ENCODE results near the gene TSPYL2. TPM values are rescaled to one million over a fixed set of nuclear protein-coding genes. Genes with fewer than 3 reads are reported as not detected.

The TSPYL2 gene
- 10 to 100 TPM; 20.0 to 29.3 TPM for polyA plus RNA-seq

DNA sequence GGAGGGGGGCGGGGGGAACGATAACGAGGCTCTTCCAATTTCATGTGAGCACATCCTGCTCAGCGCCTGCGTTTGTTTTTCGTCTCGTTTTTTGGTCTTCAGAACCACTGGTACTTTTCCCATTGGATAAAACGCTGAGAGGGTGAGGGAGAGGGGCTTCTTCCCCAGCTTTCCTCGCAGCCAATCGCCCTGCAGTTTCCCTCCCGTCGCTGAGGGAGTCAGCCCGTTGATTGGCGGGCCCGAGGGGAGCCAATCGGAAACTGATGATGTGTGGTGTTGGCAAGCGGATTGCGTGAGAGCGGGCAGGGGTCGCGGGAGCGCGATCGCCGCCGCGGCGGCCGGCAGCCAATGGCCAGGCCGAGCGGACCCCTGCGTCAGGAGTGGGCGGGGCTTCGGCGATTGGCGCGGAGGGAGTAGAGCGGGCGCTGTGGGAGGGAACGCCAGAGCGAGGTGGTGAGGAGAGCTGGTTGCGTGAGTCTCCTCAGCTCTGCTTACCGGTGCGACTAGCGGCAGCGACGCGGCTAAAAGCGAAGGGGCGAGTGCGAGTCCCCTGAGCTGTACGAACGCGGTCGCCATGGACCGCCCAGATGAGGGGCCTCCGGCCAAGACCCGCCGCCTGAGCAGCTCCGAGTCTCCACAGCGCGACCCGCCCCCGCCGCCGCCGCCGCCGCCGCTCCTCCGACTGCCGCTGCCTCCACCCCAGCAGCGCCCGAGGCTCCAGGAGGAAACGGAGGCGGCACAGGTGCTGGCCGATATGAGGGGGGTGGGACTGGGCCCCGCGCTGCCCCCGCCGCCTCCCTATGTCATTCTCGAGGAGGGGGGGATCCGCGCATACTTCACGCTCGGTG, at the start of gene TSPYL2:
Gene TSPYL2, plus strand, starts transcription at position 443 of the 848 bp plus-strand sequence. Its CDS starts 132 bp downstream, at position 575.
- Histone ChIP-seq H3K4me3 (ENCODE audit: low read depth in 1 of 2, low read length in 2 of 2) (peak within 1 kb of the TSS; percentile 54 to 60), H3K36me3 (ENCODE audit: control insufficient read depth in 2 of 2, insufficient read depth in 2 of 2, low read length in 1 of 2) (no peaks in the 10 kb centered on the region), H3K9me3 (ENCODE audit: control insufficient read depth in 2 of 2, insufficient read depth in 1 of 2, low read depth in 1 of 2, low read length in 1 of 2) (no peaks in the 10 kb centered on the region), H3K27me3 (ENCODE audit: control insufficient read depth in 1 of 2, insufficient read depth in 2 of 2, low read length in 2 of 2) (no peaks in the 10 kb centered on the region), H3K27ac (ENCODE audit: low read depth in 2 of 2, low read length in 1 of 2) (peak within 1 kb of the TSS; percentile 84 to 89), H3K4me1 (ENCODE audit: control insufficient read depth in 2 of 2, insufficient read depth in 2 of 2, low read length in 1 of 2) (no peaks in the 10 kb centered on the region)
- WGBS, 2 donors: 1 to 46% methylated on average over 56 to 86 of the region's 86 CpGs

DNA sequence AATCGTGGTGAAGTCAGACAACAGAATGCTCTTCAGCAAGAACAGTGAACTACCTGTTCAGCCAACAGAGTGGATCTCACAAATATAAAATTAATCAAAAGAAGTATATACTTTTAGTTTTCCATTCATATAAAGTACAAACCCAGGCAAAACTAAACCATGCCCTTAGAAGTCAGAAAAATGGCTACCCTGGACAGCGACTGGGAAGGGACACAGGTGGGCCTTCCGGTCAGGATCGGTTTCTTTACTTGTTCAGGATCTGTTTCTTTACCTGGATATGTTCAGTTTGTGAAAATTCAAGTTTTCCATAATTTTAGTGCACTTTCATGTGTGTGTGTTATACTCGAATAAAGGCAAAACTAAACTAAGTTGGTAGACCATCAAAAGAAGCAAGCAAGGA, 46.0 kb upstream of the TSPYL2 start:
- 65 to 72% methylated on average over 5 of the region's 5 CpGs for WGBS, 2 donors
- H3K9me3 ChIP-seq (ENCODE audit: control insufficient read depth in 2 of 2, insufficient read depth in 1 of 2, low read depth in 1 of 2, low read length in 1 of 2): no peaks in the 10 kb centered on the region
- H3K27ac ChIP-seq (ENCODE audit: low read depth in 2 of 2, low read length in 1 of 2): no peak overlapping the region
- no peaks in the 10 kb centered on the region for H3K36me3 ChIP-seq (ENCODE audit: control insufficient read depth in 2 of 2, insufficient read depth in 2 of 2, low read length in 1 of 2)
- no peaks in the 10 kb centered on the region for H3K4me1 ChIP-seq (ENCODE audit: control insufficient read depth in 2 of 2, insufficient read depth in 2 of 2, low read length in 1 of 2)
- no peak overlapping the region for H3K4me3 ChIP-seq (ENCODE audit: low read depth in 1 of 2, low read length in 2 of 2)
- no peaks in the 10 kb centered on the region for H3K27me3 ChIP-seq (ENCODE audit: control insufficient read depth in 1 of 2, insufficient read depth in 2 of 2, low read length in 2 of 2)

DNA sequence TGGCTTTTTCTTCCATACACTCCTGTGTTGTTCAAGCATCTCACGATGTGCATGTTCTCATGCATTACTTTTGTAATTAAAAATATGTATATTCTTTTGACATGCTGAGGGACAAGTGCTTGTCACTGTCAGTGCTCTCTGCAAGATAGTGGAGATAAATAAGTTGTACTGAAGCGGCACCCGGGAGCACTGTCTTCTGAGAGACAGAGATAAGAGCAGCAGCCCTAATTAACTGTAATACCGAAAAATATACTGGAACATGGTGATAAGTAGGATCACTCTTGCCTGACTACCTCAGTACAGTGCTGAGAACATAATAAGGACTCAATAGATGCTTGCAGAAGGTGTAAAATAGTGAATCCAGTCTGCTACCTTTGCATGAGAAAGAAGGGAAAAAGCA, 42.9 kb upstream of the TSPYL2 start:
- H3K4me1 ChIP-seq (ENCODE audit: control insufficient read depth in 2 of 2, insufficient read depth in 2 of 2, low read length in 1 of 2): no peaks in the 10 kb centered on the region
- H3K36me3 ChIP-seq (ENCODE audit: control insufficient read depth in 2 of 2, insufficient read depth in 2 of 2, low read length in 1 of 2): no peaks in the 10 kb centered on the region
- WGBS, 2 donors: 64 to 79% methylated on average over 4 of the region's 4 CpGs
- H3K9me3 ChIP-seq (ENCODE audit: control insufficient read depth in 2 of 2, insufficient read depth in 1 of 2, low read depth in 1 of 2, low read length in 1 of 2): no peaks in the 10 kb centered on the region
- no peak overlapping the region for H3K27ac ChIP-seq (ENCODE audit: low read depth in 2 of 2, low read length in 1 of 2)
- H3K27me3 ChIP-seq (ENCODE audit: control insufficient read depth in 1 of 2, insufficient read depth in 2 of 2, low read length in 2 of 2): no peaks in the 10 kb centered on the region
- H3K4me3 ChIP-seq (ENCODE audit: low read depth in 1 of 2, low read length in 2 of 2): no peak overlapping the region

DNA sequence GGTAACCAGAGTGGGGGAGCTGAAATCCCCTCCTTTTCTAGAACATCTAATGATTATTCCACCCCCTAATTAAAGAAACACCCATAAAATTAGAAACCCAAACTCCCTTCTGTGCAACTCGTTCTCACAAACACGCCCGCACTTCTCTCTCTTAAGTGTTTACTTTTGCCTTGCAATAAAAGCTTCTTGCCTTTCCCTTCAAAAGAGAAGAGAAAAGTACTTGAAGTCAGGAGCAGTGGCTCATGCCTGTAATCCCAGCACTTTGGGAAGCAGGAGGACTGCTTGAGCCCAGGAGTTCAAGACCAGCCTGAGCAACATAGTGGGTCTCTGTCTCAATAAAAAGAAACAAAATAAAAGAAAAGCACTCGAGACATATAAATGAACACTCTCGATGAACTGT, 37.2 kb upstream of the TSPYL2 start:
- Histone ChIP-seq H3K27ac (ENCODE audit: low read depth in 2 of 2, low read length in 1 of 2) (no peak overlapping the region), H3K4me1 (ENCODE audit: control insufficient read depth in 2 of 2, insufficient read depth in 2 of 2, low read length in 1 of 2) (no peaks in the 10 kb centered on the region), H3K4me3 (ENCODE audit: low read depth in 1 of 2, low read length in 2 of 2) (no peak overlapping the region), H3K27me3 (ENCODE audit: control insufficient read depth in 1 of 2, insufficient read depth in 2 of 2, low read length in 2 of 2) (no peaks in the 10 kb centered on the region), H3K36me3 (ENCODE audit: control insufficient read depth in 2 of 2, insufficient read depth in 2 of 2, low read length in 1 of 2) (no peaks in the 10 kb centered on the region), H3K9me3 (ENCODE audit: control insufficient read depth in 2 of 2, insufficient read depth in 1 of 2, low read depth in 1 of 2, low read length in 1 of 2) (no peaks in the 10 kb centered on the region)
- 67 to 80% methylated on average over 5 of the region's 5 CpGs for WGBS, 2 donors

DNA sequence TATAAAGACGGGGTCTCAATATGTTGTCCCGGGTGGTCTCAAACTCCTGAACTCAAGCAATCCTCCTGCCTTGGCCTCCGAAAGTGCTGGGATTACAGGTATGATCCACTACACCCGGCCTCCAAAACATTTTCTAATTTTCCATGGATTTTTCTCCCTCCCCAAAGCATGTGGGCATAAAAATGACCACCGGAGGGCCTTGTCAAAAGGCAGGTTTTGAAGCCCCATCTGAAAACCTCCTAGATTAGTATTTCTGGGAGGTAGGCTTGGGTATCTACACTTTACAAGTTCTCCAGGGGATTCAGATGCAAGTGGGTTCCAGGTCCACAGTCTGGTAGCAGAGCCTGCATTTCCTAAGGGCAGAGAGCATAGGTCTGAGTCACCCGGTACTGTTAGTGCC, 34.9 kb upstream of the TSPYL2 start:
- WGBS, 2 donors: 85 to 91% methylated on average over 6 of the region's 6 CpGs
- Histone ChIP-seq H3K4me1 (ENCODE audit: control insufficient read depth in 2 of 2, insufficient read depth in 2 of 2, low read length in 1 of 2) (no peaks in the 10 kb centered on the region), H3K27me3 (ENCODE audit: control insufficient read depth in 1 of 2, insufficient read depth in 2 of 2, low read length in 2 of 2) (no peaks in the 10 kb centered on the region), H3K9me3 (ENCODE audit: control insufficient read depth in 2 of 2, insufficient read depth in 1 of 2, low read depth in 1 of 2, low read length in 1 of 2) (no peaks in the 10 kb centered on the region), H3K27ac (ENCODE audit: low read depth in 2 of 2, low read length in 1 of 2) (no peak overlapping the region), H3K4me3 (ENCODE audit: low read depth in 1 of 2, low read length in 2 of 2) (no peak overlapping the region), H3K36me3 (ENCODE audit: control insufficient read depth in 2 of 2, insufficient read depth in 2 of 2, low read length in 1 of 2) (no peaks in the 10 kb centered on the region)

DNA sequence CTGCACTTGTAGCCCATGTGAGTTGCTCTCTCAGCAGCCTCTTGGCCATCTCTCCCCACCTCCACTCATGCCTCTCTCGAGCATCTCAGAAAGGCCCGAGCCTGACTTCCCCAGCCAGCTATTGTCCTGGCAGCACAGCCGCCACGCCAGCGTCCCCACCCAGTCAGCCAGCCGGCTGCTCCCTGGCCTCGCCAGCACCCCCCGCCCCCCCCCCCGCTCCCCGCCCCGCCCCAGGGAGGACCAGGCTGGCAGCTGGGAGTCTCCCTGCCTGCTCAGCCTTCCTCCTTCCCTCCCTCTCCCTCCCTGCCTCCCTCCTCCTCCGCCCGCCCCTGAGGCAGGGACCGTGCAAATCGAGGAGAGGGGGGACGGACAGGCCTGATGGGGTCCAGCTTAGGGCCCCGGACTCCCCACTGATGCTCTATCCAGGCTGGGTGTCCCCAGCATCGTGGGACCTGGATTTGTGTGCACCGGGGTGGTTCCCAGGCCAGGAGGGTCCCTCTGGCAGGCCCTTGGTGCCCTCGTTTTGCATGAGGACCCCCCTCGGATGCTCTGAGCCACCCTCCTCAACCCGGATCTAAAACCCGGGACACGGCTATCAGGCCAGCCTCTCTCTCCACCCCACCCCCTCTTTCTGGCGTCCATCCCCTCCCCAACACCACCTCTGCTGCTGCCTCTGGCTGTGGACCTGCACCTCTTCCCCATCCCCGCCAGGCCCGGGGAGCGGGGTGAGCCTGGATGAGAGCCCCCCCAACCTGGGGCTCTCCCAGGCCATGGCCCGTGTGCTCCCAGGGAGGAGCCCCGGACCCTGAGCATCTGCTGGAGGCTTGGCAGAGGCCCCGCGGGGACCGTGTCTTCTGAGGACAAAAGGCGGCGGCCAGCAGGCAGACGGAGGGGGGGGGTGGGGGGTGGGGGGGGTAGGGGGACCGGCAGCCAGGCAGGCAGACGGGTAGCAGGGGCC, 33.7 kb upstream of the TSPYL2 start, which contains the start of gene GPR173:
Gene GPR173, plus strand, starts transcription at position 621 of the 958 bp plus-strand sequence. CDS start 27,833 bp downstream, outside the sequence.
- peak within 1 kb of the TSS in 1 of 2 donors; percentile 5 for H3K27ac ChIP-seq (ENCODE audit: low read depth in 2 of 2, low read length in 1 of 2)
- WGBS, 2 donors: 3 to 21% methylated on average over 24 to 32 of the region's 38 CpGs
- peak within 1 kb of the TSS; percentile 5 to 33 for H3K4me3 ChIP-seq (ENCODE audit: low read depth in 1 of 2, low read length in 2 of 2)
- H3K4me1 ChIP-seq (ENCODE audit: control insufficient read depth in 2 of 2, insufficient read depth in 2 of 2, low read length in 1 of 2): no peaks in the 10 kb centered on the region
- H3K27me3 ChIP-seq (ENCODE audit: control insufficient read depth in 1 of 2, insufficient read depth in 2 of 2, low read length in 2 of 2): no peaks in the 10 kb centered on the region
- no peaks in the 10 kb centered on the region for H3K9me3 ChIP-seq (ENCODE audit: control insufficient read depth in 2 of 2, insufficient read depth in 1 of 2, low read depth in 1 of 2, low read length in 1 of 2)
- no peaks in the 10 kb centered on the region for H3K36me3 ChIP-seq (ENCODE audit: control insufficient read depth in 2 of 2, insufficient read depth in 2 of 2, low read length in 1 of 2)

DNA sequence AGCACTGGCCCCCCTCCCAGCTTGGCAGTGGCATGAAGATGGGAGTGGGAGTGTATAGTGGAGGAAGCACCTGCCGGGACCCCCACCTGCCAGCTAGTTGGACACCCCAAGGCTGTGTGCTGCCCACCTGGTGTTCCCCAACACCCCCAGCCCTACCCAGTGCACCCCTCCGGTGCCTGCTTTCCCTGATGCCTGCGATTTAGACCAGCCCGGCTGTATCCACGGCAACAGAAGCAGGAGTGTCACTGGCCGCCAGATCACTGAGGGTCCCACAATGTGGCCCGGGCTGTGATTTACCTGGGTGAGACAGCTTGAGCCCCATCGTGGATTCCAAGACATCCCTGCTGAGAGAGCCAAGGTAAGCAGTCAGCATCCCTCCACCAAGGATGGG, 33.0 kb upstream of the TSPYL2 start:
- no peaks in the 10 kb centered on the region for H3K27me3 ChIP-seq (ENCODE audit: control insufficient read depth in 1 of 2, insufficient read depth in 2 of 2, low read length in 2 of 2)
- WGBS, 2 donors: 19 to 38% methylated on average over 7 to 8 of the region's 8 CpGs

DNA sequence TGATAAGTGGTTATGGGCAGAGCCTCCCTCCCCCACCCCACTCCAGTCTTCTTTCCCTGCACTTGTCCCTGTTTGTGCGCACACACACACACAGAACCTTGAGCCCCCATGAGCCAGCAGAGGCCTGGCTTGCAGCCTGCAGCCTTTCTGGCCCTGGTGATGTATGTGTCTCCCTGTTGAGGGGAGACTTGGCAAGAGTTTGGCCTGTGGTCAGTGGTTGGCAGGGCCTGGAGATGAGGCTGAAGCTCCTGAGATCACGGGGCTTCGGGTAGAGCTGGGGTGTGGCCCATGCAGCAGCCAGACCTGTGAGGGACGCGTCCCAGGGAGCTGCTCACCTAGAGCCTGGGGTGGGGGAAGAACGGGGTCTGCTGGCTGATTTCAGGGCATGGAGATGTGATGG, 31.3 kb upstream of the TSPYL2 start:
- Histone ChIP-seq H3K27me3 (ENCODE audit: control insufficient read depth in 1 of 2, insufficient read depth in 2 of 2, low read length in 2 of 2) (no peaks in the 10 kb centered on the region), H3K27ac (ENCODE audit: low read depth in 2 of 2, low read length in 1 of 2) (no peak overlapping the region), H3K36me3 (ENCODE audit: control insufficient read depth in 2 of 2, insufficient read depth in 2 of 2, low read length in 1 of 2) (no peaks in the 10 kb centered on the region), H3K4me1 (ENCODE audit: control insufficient read depth in 2 of 2, insufficient read depth in 2 of 2, low read length in 1 of 2) (no peaks in the 10 kb centered on the region), H3K9me3 (ENCODE audit: control insufficient read depth in 2 of 2, insufficient read depth in 1 of 2, low read depth in 1 of 2, low read length in 1 of 2) (no peaks in the 10 kb centered on the region), H3K4me3 (ENCODE audit: low read depth in 1 of 2, low read length in 2 of 2) (no peak overlapping the region)
- 78 to 89% methylated on average over 6 of the region's 6 CpGs for WGBS, 2 donors

More for the DNA sequence above, 33.0 kb upstream of the TSPYL2 start:
- H3K36me3 ChIP-seq (ENCODE audit: control insufficient read depth in 2 of 2, insufficient read depth in 2 of 2, low read length in 1 of 2): no peaks in the 10 kb centered on the region
- no peaks in the 10 kb centered on the region for H3K9me3 ChIP-seq (ENCODE audit: control insufficient read depth in 2 of 2, insufficient read depth in 1 of 2, low read depth in 1 of 2, low read length in 1 of 2)
- H3K4me1 ChIP-seq (ENCODE audit: control insufficient read depth in 2 of 2, insufficient read depth in 2 of 2, low read length in 1 of 2): no peaks in the 10 kb centered on the region
- peak overlapping the region; percentile 5 to 13 for H3K4me3 ChIP-seq (ENCODE audit: low read depth in 1 of 2, low read length in 2 of 2)
- no peak overlapping the region for H3K27ac ChIP-seq (ENCODE audit: low read depth in 2 of 2, low read length in 1 of 2)

DNA sequence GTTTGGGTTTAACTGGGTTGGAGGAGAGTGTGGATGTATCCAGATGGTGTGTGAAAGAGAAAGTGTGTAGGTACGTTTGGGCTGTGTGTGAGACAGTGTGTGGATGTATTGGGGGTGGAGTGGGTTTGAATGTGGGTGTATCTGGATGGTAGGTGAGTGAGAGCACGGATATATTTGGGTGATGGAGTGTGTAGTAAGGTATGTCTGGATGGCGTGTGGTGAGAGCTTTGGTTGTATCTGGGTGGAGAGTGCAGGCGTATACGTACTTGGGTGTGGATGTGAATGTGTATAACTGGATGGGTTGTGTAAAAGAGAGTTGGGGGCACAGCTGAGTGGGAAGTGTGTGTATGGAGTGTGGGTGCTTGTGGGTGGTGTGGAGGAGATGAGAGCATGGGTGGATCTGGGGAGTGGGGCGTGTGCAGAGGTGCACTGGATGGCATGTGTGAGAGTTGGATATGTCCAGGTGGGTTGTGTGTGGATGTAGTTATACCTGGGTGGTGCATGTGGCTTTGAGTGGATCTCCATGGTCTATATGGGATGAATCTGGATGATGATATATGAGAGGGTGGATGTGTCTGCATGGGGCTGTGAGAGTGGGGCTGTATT, 26.8 kb upstream of the TSPYL2 start:
- WGBS, 2 donors: 75 to 88% methylated on average over 6 of the region's 6 CpGs
- Histone ChIP-seq H3K36me3 (ENCODE audit: control insufficient read depth in 2 of 2, insufficient read depth in 2 of 2, low read length in 1 of 2) (no peaks in the 10 kb centered on the region), H3K4me1 (ENCODE audit: control insufficient read depth in 2 of 2, insufficient read depth in 2 of 2, low read length in 1 of 2) (no peaks in the 10 kb centered on the region), H3K4me3 (ENCODE audit: low read depth in 1 of 2, low read length in 2 of 2) (no peak overlapping the region), H3K27me3 (ENCODE audit: control insufficient read depth in 1 of 2, insufficient read depth in 2 of 2, low read length in 2 of 2) (no peaks in the 10 kb centered on the region), H3K9me3 (ENCODE audit: control insufficient read depth in 2 of 2, insufficient read depth in 1 of 2, low read depth in 1 of 2, low read length in 1 of 2) (no peaks in the 10 kb centered on the region), H3K27ac (ENCODE audit: low read depth in 2 of 2, low read length in 1 of 2) (no peak overlapping the region)

Measured in esophagus (tissue), 2 donors.